OCI-LY7 (cell line): ENCODE results near the gene AP2A1. TPM values are rescaled to one million over a fixed set of nuclear protein-coding genes. Genes with fewer than 3 reads are reported as not detected.

Experiments used
- BruUV-seq: library from RNA; stranded (reverse); fragments of 400-500 nt; replicated peaks from 2 replicates; lab custom pipeline; 2021; lab: Mats Ljungman, UMichigan
- CTCF ChIA-PET: fragments of 300-600 bp; sonication (Branson Sonifier 250); formaldehyde crosslinking; loops from one replicate; lab custom pipeline; 2022; ENCODE audit warnings: antibody characterized with exemption; ENCODE audit not compliant: unreplicated experiment; lab: Charles Lee
- POLR2A ChIA-PET: fragments of 300-600 bp; sonication (Branson Sonifier 250); formaldehyde crosslinking; loops from one replicate; lab custom pipeline; 2022; ENCODE audit warnings: antibody characterized with exemption; lab: Charles Lee
- DNase-seq: peaks from one replicate; pipeline ENCODE4 v3.0.0-alpha.2; 2015; ENCODE audit warnings: low spot score
- H2AFZ ChIP-seq: fragments of 200-600 bp; sonication (generic), shearing (Covaris generic); 2 replicates; pipeline ENCODE4 v1.6.1; 2014; ENCODE audit warnings: mild to moderate bottlenecking, antibody characterized with exemption, low read length, moderate library complexity
- H3K27ac ChIP-seq: fragments of 200-600 bp; sonication (generic); 2 replicates; pipeline ENCODE4 v1.5.1; 2014; ENCODE audit warnings: mixed run types, low read depth, mild to moderate bottlenecking, moderate library complexity, low read length, inconsistent platforms; ENCODE audit not compliant: poor library complexity, severe bottlenecking
- H3K36me3 ChIP-seq: fragments of 200-600 bp; sonication (generic); 2 replicates; pipeline ENCODE4 v1.6.1; 2014; ENCODE audit warnings: mild to moderate bottlenecking, antibody characterized with exemption, low read length, moderate library complexity, mixed read lengths; ENCODE audit not compliant: insufficient read depth
- H3K4me1 ChIP-seq: fragments of 200-600 bp; sonication (generic); 2 replicates; pipeline ENCODE4 v1.5.1; 2014; ENCODE audit warnings: mild to moderate bottlenecking, low read length; ENCODE audit not compliant: insufficient read depth, poor library complexity, severe bottlenecking
- H3K4me2 ChIP-seq: fragments of 200-600 bp; sonication (generic); 2 replicates; pipeline ENCODE4 v1.6.1; 2014; ENCODE audit warnings: mild to moderate bottlenecking, low read length
- H3K4me3 ChIP-seq: fragments of 200-600 bp; sonication (generic); 2 replicates; pipeline ENCODE4 v1.5.1; 2014; ENCODE audit warnings: mild to moderate bottlenecking, low read depth, low read length; ENCODE audit not compliant: poor library complexity, severe bottlenecking
- H3K79me2 ChIP-seq: fragments of 200-600 bp; sonication (generic); 2 replicates; pipeline ENCODE4 v1.6.1; 2016; ENCODE audit warnings: low read depth, mild to moderate bottlenecking, low read length, moderate library complexity, mixed read lengths; ENCODE audit not compliant: insufficient read depth
- H3K9me2 ChIP-seq: fragments of 200-600 bp; sonication (generic); 2 replicates; pipeline ENCODE4 v1.6.1; 2016; ENCODE audit warnings: mild to moderate bottlenecking, low read length, mixed read lengths; ENCODE audit not compliant: insufficient read depth
- H3K9me3 ChIP-seq: fragments of 200-600 bp; sonication (generic); 2 replicates; pipeline ENCODE4 v1.6.1; 2014; ENCODE audit warnings: mild to moderate bottlenecking, mixed run types, low read length, mixed read lengths
- H4K20me1 ChIP-seq: fragments of 200-600 bp; sonication (generic); 2 replicates; pipeline ENCODE4 v1.6.1; 2014; ENCODE audit warnings: mild to moderate bottlenecking, antibody characterized with exemption, low read length, moderate library complexity, mixed read lengths; ENCODE audit not compliant: insufficient read depth
- CTCF ChIP-seq: fragments of 200-600 bp; sonication (generic); conservative IDR thresholded peaks from 2 replicates; pipeline ENCODE4 v1.5.1; 2014; ENCODE audit warnings: mild to moderate bottlenecking, antibody characterized with exemption, low read length, moderate library complexity, mixed read lengths
- EZH2phosphoT487 ChIP-seq: fragments of 200-600 bp; sonication (generic); IDR thresholded peaks from 2 replicates; pipeline ENCODE4 v1.6.1; 2018; ENCODE audit warnings: low read depth, borderline replicate concordance, mild to moderate bottlenecking, mixed run types, antibody characterized with exemption, low read length, moderate library complexity, mixed read lengths
- intact Hi-C: fragments of 100-400 bp; cut with micrococcal nuclease; formaldehyde crosslinking; loops from one replicate; pipeline ENCODE4 v1.10.0; 2022; ENCODE audit not compliant: unreplicated experiment
- total RNA-seq, 2 experiments: library from RNA; depleted of rRNA in 1 of 2; stranded (reverse); fragments of >200 nt in 1 of 2; shearing (Covaris generic) in 1 of 2; gene quantifications; 2 replicates each; pipeline ENCODE4 v1.2.3, GENCODE V29; 2014 to 2022

The AP2A1 gene
- total RNA-seq, 2 experiments from 2014 or later: 46.9 to 47.4 TPM

DNA sequence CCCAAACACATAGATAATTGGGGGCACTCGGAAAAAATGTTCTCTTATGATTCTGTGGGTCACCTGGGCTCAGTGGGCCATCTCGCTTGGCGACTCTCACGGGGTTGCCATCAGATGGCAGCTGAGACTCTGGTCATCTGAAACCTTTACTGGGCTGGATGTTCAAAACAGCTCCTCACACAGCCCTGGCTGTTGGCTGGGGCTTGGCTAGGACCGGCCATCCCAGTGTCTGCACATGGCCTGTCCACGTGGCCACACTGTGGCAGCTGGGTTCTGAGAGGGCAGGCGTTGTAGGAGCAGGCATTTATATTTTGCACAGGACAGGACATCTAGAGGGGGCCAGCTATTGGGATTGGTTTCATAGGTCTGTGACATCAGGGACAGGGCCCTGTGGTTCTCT lies 66.8 kb downstream of the AP2A1 start:
- Histone ChIP-seq H3K4me3 (no peak overlapping the region), H3K9me2 (no peaks in the 10 kb centered on the region), H3K4me2 (no peak overlapping the region), H4K20me1 (no peaks in the 10 kb centered on the region), H3K79me2 (no peaks in the 10 kb centered on the region), H3K9me3 (no peaks in the 10 kb centered on the region), H3K4me1 (peaks cover 9% of the 10 kb centered on the region), H3K27ac (no peak overlapping the region), H3K36me3 (peaks cover 100% of the 10 kb centered on the region), H2AFZ (no peak overlapping the region)
- no peak for DNase-seq
- TF ChIP-seq EZH2phosphoT487 (no peak), CTCF (no peak)
- ChIA-PET POLR2A (no interaction called here), CTCF (no interaction called here)
- no TSS peak for BruUV-seq
- intact Hi-C loops: no loop called here

- H3K4me3 ChIP-seq: no peak overlapping the region
- no peak for TF ChIP-seq EZH2phosphoT487
- no peak for TF ChIP-seq CTCF
- H3K36me3 ChIP-seq: peaks cover 98% of the 10 kb centered on the region
- no peak overlapping the region for H3K4me2 ChIP-seq
- no peak overlapping the region for H3K27ac ChIP-seq
- intact Hi-C loops: no loop called here
- no peaks in the 10 kb centered on the region for H3K9me2 ChIP-seq
- no peaks in the 10 kb centered on the region for H3K4me1 ChIP-seq
- no peak for DNase-seq
- no peak overlapping the region for H2AFZ ChIP-seq
- CTCF ChIA-PET: no interaction called here
- H3K79me2 ChIP-seq: no peaks in the 10 kb centered on the region
- H4K20me1 ChIP-seq: no peaks in the 10 kb centered on the region
- H3K9me3 ChIP-seq: no peaks in the 10 kb centered on the region
- no TSS peak for BruUV-seq
- POLR2A ChIA-PET: no interaction called here
Measured at GRCh38 chr19:49835562-49835961, 68.8 kb downstream of the AP2A1 start.

DNA sequence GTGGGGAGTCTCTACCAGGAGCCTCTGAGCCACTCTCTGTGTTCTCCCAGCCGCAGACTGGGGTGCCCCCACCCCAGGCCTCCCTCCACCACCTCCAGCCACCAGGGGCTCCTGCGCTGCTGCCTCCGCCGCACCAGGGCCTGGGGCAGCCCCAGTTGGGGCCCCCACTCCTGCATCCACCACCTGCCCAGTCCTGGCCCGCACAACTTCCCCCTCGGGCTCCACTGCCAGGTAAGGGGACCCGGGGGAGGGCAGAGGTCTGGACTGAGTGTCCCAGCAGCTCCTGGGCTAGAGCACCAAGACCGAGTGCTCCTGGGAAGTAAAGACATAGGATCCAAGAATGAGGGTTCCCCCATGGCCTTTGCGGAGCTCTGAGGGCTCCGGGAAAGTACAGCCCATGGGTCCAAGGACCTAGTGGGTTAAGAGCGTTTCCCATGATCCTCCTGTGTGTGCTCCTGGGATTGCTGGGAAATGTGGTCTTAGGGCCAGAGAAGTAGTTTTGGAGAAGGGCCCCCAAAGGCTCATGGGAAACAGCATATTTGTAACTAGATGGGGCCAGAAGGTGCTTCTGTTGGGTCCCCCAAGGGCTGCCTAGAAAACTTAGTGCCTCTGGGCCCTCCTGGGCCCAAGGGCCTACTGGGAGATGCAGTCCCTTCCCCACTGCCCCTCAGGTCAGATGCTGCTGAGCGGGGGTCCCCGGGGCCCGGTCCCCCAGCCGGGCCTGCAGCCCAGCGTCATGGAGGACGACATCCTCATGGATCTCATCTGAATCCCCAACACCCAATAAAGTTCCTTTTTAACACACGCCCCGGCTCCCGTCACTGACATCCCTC lies 69.6 kb downstream of the AP2A1 start:
- no peak for DNase-seq
- intact Hi-C loops: no loop called here
- H4K20me1 ChIP-seq: no peaks in the 10 kb centered on the region
- CTCF ChIA-PET: no interaction called here
- H3K4me2 ChIP-seq: no peak overlapping the region
- POLR2A ChIA-PET: no interaction called here
- H3K4me1 ChIP-seq: no peaks in the 10 kb centered on the region
- no peak overlapping the region for H2AFZ ChIP-seq
- no peak for TF ChIP-seq EZH2phosphoT487
- TF ChIP-seq CTCF: no peak
- H3K4me3 ChIP-seq: no peak overlapping the region
- no peaks in the 10 kb centered on the region for H3K79me2 ChIP-seq
- H3K27ac ChIP-seq: no peak overlapping the region
- no TSS peak for BruUV-seq
- H3K9me3 ChIP-seq: no peaks in the 10 kb centered on the region
- no peaks in the 10 kb centered on the region for H3K9me2 ChIP-seq
- H3K36me3 ChIP-seq: peaks cover 98% of the 10 kb centered on the region
